GM19193 (cell line): Measurements from ENCODE around the gene KLHL18.

Source experiments
- POLR2A ChIP-seq: IDR thresholded peaks from 4 replicates; pipeline ENCODE4 v1.6.1; 2011; ENCODE audit not compliant: insufficient read depth, insufficient read length; ENCODE audit errors: extremely low read depth

Gene KLHL18

GRCh38 chr3:47394140-47394870 lies 111.6 kb downstream of the KLHL18 start:
- TF ChIP-seq POLR2A = no peak

GRCh38 chr3:47394881-47395280 lies 112.1 kb downstream of the KLHL18 start:
- TF ChIP-seq POLR2A = no peak
